GM12891 (cell line): ENCODE data around the gene SDC4.

Source experiments
- PAX5 ChIP-seq: IDR thresholded peaks from 2 replicates; pipeline ENCODE4 v1.6.1; 2011; ENCODE audit warnings: low read length, moderate library complexity, mild to moderate bottlenecking; ENCODE audit not compliant: insufficient read depth, severe bottlenecking
- POLR2A ChIP-seq: IDR thresholded peaks from 2 replicates; pipeline ENCODE4 v1.6.1; 2011; ENCODE audit warnings: low read depth, low read length, control low read depth
- POLR2AphosphoS5 ChIP-seq: IDR thresholded peaks from 2 replicates; pipeline ENCODE4 v1.6.1; 2011; ENCODE audit warnings: low read depth, low read length, control low read depth
- POU2F2 ChIP-seq: IDR thresholded peaks from 2 replicates; pipeline ENCODE4 v1.6.1; 2011; ENCODE audit warnings: low read depth, mild to moderate bottlenecking, control low read depth, low read length, moderate library complexity
- SPI1 ChIP-seq: IDR thresholded peaks from 2 replicates; pipeline ENCODE4 v1.6.1; 2011; ENCODE audit warnings: low read depth, low read length, control low read depth
- TAF1 ChIP-seq: IDR thresholded peaks from 2 replicates; pipeline ENCODE4 v1.6.1; 2011; ENCODE audit warnings: low read depth, low read length, control low read depth

GRCh38 chr20:45374966-45375365 is 26.7 kb upstream of the SDC4 start:
- TF ChIP-seq POLR2A (no peak), POU2F2 (no peak), POLR2AphosphoS5 (no peak), TAF1 (no peak), SPI1 (no peak), PAX5 (no peak)
